Thyroid gland (tissue), 4 donors: ENCODE results near the gene SLC35F1.

Experiments
- POLR2A ChIP-seq, 2 donors: fragments of 450-650 bp; IDR thresholded peaks; one replicate each; pipeline ENCODE4 v1.6.1; 2017; ENCODE audit warnings: antibody characterized with exemption in 2 of 2, mild to moderate bottlenecking in 2 of 2, moderate library complexity in 1 of 2
- TF ChIP-seq, protein P1 (sequence below), 6 experiments: fragments of 200-600 bp in 3 of 6; fragments of 450-650 bp in 3 of 6; sonication (generic) in 3 of 6; IDR thresholded peaks; one replicate each; pipeline ENCODE4 v1.5.1; 2016 to 2019; ENCODE audit warnings: antibody characterized with exemption in 6 of 6, mild to moderate bottlenecking in 2 of 6, inconsistent platforms in 1 of 6, moderate library complexity in 1 of 6

DNA sequence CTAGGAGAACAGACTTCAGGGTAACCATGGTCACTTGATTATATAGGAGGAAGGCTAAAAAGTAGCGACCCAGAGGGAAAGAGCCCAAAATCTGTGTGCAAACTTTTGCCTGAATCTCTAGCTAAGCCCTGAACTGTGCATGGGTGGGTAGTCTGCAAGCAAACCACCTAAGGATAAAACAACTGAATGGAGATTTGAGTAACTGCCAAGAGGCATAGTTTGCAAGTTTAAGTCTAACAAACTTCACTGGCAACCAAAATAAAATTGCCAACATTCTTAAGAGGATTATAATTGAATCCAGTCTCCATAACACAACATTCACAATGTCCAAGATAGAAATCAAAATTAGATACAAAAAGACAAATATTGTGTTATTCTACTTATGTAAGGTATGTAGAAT lies 449.0 kb downstream of the SLC35F1 start:
- TF ChIP-seq, protein P1, sequence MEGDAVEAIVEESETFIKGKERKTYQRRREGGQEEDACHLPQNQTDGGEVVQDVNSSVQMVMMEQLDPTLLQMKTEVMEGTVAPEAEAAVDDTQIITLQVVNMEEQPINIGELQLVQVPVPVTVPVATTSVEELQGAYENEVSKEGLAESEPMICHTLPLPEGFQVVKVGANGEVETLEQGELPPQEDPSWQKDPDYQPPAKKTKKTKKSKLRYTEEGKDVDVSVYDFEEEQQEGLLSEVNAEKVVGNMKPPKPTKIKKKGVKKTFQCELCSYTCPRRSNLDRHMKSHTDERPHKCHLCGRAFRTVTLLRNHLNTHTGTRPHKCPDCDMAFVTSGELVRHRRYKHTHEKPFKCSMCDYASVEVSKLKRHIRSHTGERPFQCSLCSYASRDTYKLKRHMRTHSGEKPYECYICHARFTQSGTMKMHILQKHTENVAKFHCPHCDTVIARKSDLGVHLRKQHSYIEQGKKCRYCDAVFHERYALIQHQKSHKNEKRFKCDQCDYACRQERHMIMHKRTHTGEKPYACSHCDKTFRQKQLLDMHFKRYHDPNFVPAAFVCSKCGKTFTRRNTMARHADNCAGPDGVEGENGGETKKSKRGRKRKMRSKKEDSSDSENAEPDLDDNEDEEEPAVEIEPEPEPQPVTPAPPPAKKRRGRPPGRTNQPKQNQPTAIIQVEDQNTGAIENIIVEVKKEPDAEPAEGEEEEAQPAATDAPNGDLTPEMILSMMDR (IDR thresholded peaks at IDR 0.05), result no peak
- no peak for TF ChIP-seq POLR2A (IDR thresholded peaks at IDR 0.05)
